ENCODE measurements around the gene CCDC33. TPM values are rescaled to one million over a fixed set of nuclear protein-coding genes. Genes with fewer than 3 reads are reported as not detected.

Gene CCDC33
- total RNA-seq, 1 donor from 2014 or later = 0.25 TPM

GRCh38 chr15:74374648-74375302, 138.6 kb downstream of the CCDC33 start:
- no peak for TF ChIP-seq CTCF (IDR thresholded peaks at IDR 0.05; ENCODE audit: insufficient read depth, low read length, poor library complexity, severe bottlenecking)
- H3K36me3 ChIP-seq (ENCODE audit: control insufficient read depth, insufficient read depth, low read length) = no peaks in the 10 kb centered on the region
- DNase-seq (ENCODE audit: low read depth) = no peak
- peaks cover 2% of the 10 kb centered on the region for H3K27me3 ChIP-seq (ENCODE audit: control insufficient read depth, insufficient read depth, low read length)
- H3K4me3 ChIP-seq (ENCODE audit: low read depth, low read length) = peak overlapping the region; percentile 45

DNA sequence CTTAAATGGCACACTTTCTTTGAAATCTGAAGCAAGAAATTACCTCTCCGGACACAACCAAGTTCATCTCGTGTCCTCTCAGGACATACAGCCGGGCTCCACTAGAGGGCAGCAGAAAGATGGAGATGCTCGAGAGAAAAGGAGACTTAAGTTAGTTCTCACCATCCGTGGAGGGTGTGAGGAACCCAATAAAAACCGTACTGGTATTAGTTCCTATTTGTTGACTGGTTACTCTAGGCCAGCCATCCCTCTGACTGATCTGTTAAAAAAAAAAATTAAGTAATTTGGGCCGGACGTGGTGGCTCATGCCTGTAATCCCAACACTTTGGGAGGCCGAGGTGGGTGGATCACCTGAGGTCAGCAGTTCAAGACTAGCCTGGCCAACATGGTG, 139.2 kb downstream of the CCDC33 start:
- peak; percentile 87 for TF ChIP-seq CTCF (IDR thresholded peaks at IDR 0.05; ENCODE audit: insufficient read depth, low read length, poor library complexity, severe bottlenecking)
- no peaks in the 10 kb centered on the region for H3K36me3 ChIP-seq (ENCODE audit: control insufficient read depth, insufficient read depth, low read length)
- H3K27me3 ChIP-seq (ENCODE audit: control insufficient read depth, insufficient read depth, low read length) = peaks cover 2% of the 10 kb centered on the region
- no peak overlapping the region for H3K4me3 ChIP-seq (ENCODE audit: low read depth, low read length)
- no peak for DNase-seq (ENCODE audit: low read depth)

DNA sequence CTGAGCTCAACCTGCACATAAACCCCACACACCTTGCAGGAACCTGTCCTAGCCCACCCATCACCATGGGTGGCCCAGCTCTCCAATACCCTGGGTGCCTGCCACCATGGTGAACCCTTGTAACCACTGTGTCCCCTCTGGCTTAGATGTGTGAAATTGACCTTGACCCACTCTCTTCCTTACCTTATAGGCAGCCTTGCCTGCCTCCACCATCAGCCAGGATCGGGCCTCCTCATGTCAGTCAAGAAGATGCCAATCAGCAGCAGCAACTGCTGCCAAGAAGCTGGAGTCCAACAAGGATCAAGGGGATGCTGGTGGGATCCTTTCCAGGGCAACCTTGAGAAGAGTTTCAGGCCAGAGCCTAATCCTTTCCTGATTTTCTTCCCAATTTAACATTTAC, 140.1 kb downstream of the CCDC33 start:
- no peak overlapping the region for H3K4me3 ChIP-seq (ENCODE audit: low read depth, low read length)
- peaks cover 2% of the 10 kb centered on the region for H3K27me3 ChIP-seq (ENCODE audit: control insufficient read depth, insufficient read depth, low read length)
- no peak for TF ChIP-seq CTCF (IDR thresholded peaks at IDR 0.05; ENCODE audit: insufficient read depth, low read length, poor library complexity, severe bottlenecking)
- no peaks in the 10 kb centered on the region for H3K36me3 ChIP-seq (ENCODE audit: control insufficient read depth, insufficient read depth, low read length)
- no peak for DNase-seq (ENCODE audit: low read depth)

GRCh38 chr15:74376825-74377581, 140.9 kb downstream of the CCDC33 start:
- no peak overlapping the region for H3K4me3 ChIP-seq (ENCODE audit: low read depth, low read length)
- peaks cover 2% of the 10 kb centered on the region for H3K27me3 ChIP-seq (ENCODE audit: control insufficient read depth, insufficient read depth, low read length)
- H3K36me3 ChIP-seq (ENCODE audit: control insufficient read depth, insufficient read depth, low read length) = no peaks in the 10 kb centered on the region
- DNase-seq (ENCODE audit: low read depth) = no peak
- TF ChIP-seq CTCF (IDR thresholded peaks at IDR 0.05; ENCODE audit: insufficient read depth, low read length, poor library complexity, severe bottlenecking) = no peak

DNA sequence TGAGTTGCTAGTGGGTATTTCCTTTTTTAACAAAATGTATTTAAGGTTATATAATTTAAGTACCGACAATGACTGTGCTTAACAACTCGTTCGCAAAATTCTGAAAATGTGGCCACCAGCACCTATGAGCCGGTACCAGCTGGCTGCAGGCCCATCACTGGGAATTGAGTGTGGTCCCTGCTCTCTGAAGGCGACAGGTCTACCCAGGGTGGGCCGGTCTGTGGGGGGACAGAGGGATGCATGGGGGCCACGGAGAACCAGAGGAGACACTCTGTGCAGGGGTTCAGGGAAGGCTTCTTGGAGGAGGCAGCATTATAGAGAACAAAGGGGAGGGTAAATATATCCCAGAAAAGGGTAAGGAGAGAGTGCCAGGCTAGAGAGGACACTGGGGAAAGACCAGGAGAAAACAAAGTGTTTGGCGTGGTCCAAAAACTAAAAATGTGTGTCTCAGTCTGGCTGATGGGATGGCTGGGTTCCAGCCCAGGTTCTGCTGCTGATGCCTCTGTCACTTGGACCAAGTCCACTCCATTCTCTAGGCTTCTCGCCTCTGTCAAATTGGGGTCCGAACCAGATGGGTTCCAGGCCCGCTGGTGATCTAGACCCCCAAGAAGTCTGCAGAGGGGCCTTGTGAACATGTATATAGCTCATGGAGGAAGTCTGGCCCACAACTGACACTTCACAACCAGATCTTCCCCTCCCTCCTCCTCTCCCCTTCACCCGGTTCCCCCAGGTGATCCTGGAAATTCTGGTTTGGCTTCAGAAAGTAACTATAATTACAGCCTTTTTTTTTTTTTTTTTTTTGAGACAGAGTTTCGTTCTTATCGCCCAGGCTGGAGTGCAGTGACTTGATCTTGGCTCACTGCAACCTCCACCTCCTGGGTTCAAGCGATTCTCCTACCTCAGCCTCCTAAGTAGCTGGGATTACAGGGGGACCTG, 142.0 kb downstream of the CCDC33 start:
- no peak for DNase-seq (ENCODE audit: low read depth)
- Histone ChIP-seq H3K27me3 (ENCODE audit: control insufficient read depth, insufficient read depth, low read length) (peaks cover 2% of the 10 kb centered on the region), H3K36me3 (ENCODE audit: control insufficient read depth, insufficient read depth, low read length) (no peaks in the 10 kb centered on the region), H3K4me3 (ENCODE audit: low read depth, low read length) (no peak overlapping the region)
- TF ChIP-seq CTCF (IDR thresholded peaks at IDR 0.05; ENCODE audit: insufficient read depth, low read length, poor library complexity, severe bottlenecking) = no peak
